Measurements from ENCODE around the gene TRHDE.
"Not testable (repeated sequence)": the region's sequence is repeated elsewhere in the genome, so short reads cannot be mapped to it uniquely, and the experiment has no call there.

Gene TRHDE

GRCh38 chr12:72511498-72511897 is 239.3 kb downstream of the TRHDE start:
- no peak overlapping the region for H3K27ac ChIP-seq (replicated peaks)
- TF ChIP-seq GABPA (IDR thresholded peaks at IDR 0.05; ENCODE audit: low read depth) (no peak), POLR2AphosphoS5 (IDR thresholded peaks at IDR 0.05; ENCODE audit: low read depth) (no peak), SPI1 (IDR thresholded peaks at IDR 0.05; ENCODE audit: borderline replicate concordance, low read depth) (no peak)
- no peaks in the 10 kb centered on the region for H3K27me3 ChIP-seq (ENCODE audit: insufficient read depth, poor library complexity, severe bottlenecking)
- no peak overlapping the region for H3K4me3 ChIP-seq (replicated peaks; ENCODE audit: insufficient read depth, low read length)
- no peak for DNase-seq (ENCODE audit: low read depth in 1 of 2, low spot score in 1 of 2)

- Histone ChIP-seq H3K27ac (replicated peaks) (no peak overlapping the region), H3K4me3 (replicated peaks; ENCODE audit: insufficient read depth, low read length) (no peak overlapping the region), H3K27me3 (ENCODE audit: insufficient read depth, poor library complexity, severe bottlenecking) (no peaks in the 10 kb centered on the region)
- no peak for DNase-seq (ENCODE audit: low read depth in 1 of 2, low spot score in 1 of 2)
- TF ChIP-seq REST (IDR thresholded peaks at IDR 0.05; ENCODE audit: insufficient replicate concordance, low read depth) = no peak
- TF ChIP-seq SPI1 (IDR thresholded peaks at IDR 0.05; ENCODE audit: borderline replicate concordance, low read depth) = no peak
- TF ChIP-seq POLR2AphosphoS5 (IDR thresholded peaks at IDR 0.05; ENCODE audit: low read depth) = no peak
- no peak for TF ChIP-seq CTCF (IDR thresholded peaks at IDR 0.05; ENCODE audit: insufficient read depth, low read length)
- TF ChIP-seq GABPA (IDR thresholded peaks at IDR 0.05; ENCODE audit: low read depth) = no peak
Observed at GRCh38 chr12:72511906-72512305, 239.7 kb downstream of the TRHDE start.

- not testable (repeated sequence) for H3K27ac ChIP-seq (replicated peaks); DNase-seq (ENCODE audit: low read depth in 1 of 2, low spot score in 1 of 2); H3K4me3 ChIP-seq (replicated peaks; ENCODE audit: insufficient read depth, low read length); H3K27me3 ChIP-seq (ENCODE audit: insufficient read depth, poor library complexity, severe bottlenecking)
Observed at GRCh38 chr12:72520044-72520678, 248.0 kb downstream of the TRHDE start.

GRCh38 chr12:72521326-72521725 is 249.2 kb downstream of the TRHDE start:
- Histone ChIP-seq H3K27me3 (ENCODE audit: insufficient read depth, poor library complexity, severe bottlenecking) (no peaks in the 10 kb centered on the region), H3K27ac (replicated peaks) (no peak overlapping the region), H3K4me3 (replicated peaks; ENCODE audit: insufficient read depth, low read length) (no peak overlapping the region)
- no peak for DNase-seq (ENCODE audit: low read depth in 1 of 2, low spot score in 1 of 2)
- TF ChIP-seq GABPA (IDR thresholded peaks at IDR 0.05; ENCODE audit: low read depth) = no peak
- no peak for TF ChIP-seq REST (IDR thresholded peaks at IDR 0.05; ENCODE audit: insufficient replicate concordance, low read depth)
- TF ChIP-seq SPI1 (IDR thresholded peaks at IDR 0.05; ENCODE audit: borderline replicate concordance, low read depth) = no peak

- Histone ChIP-seq H3K27me3 (ENCODE audit: insufficient read depth, poor library complexity, severe bottlenecking) (no peaks in the 10 kb centered on the region), H3K27ac (replicated peaks) (no peak overlapping the region), H3K4me3 (replicated peaks; ENCODE audit: insufficient read depth, low read length) (no peak overlapping the region)
- TF ChIP-seq REST (IDR thresholded peaks at IDR 0.05; ENCODE audit: insufficient replicate concordance, low read depth) (no peak), GABPA (IDR thresholded peaks at IDR 0.05; ENCODE audit: low read depth) (no peak), SPI1 (IDR thresholded peaks at IDR 0.05; ENCODE audit: borderline replicate concordance, low read depth) (no peak), POLR2AphosphoS5 (IDR thresholded peaks at IDR 0.05; ENCODE audit: low read depth) (no peak), CTCF (IDR thresholded peaks at IDR 0.05; ENCODE audit: insufficient read depth, low read length) (no peak)
- no peak for DNase-seq (ENCODE audit: low read depth in 1 of 2, low spot score in 1 of 2)
Observed at GRCh38 chr12:72522411-72522810, 250.2 kb downstream of the TRHDE start.

Measured in HL-60 (cell line).